Osteocyte (in vitro differentiated cells): ENCODE measurements around the gene MYBPHL. TPM values are rescaled to one million over a fixed set of nuclear protein-coding genes. Genes with fewer than 3 reads are reported as not detected.

ENCODE experiments used
- DNase-seq: peaks from one replicate; pipeline ENCODE4 v3.0.0; 2021; ENCODE audit warnings: mixed read lengths; ENCODE audit not compliant: unreplicated experiment; ENCODE audit errors: extremely low spot score
- H3K27ac Mint-ChIP-seq: one replicate; pipeline ENCODE4 v1.8.0; 2021; ENCODE audit warnings: mild to moderate bottlenecking, mixed read lengths; ENCODE audit not compliant: unreplicated experiment
- H3K27me3 Mint-ChIP-seq: one replicate; pipeline ENCODE4 v1.8.0; 2021; ENCODE audit warnings: mixed read lengths; ENCODE audit not compliant: unreplicated experiment
- H3K36me3 Mint-ChIP-seq: one replicate; pipeline ENCODE4 v1.8.0; 2021; ENCODE audit warnings: mixed read lengths; ENCODE audit not compliant: unreplicated experiment
- H3K4me1 Mint-ChIP-seq: one replicate; pipeline ENCODE4 v1.8.0; 2021; ENCODE audit warnings: mixed read lengths; ENCODE audit not compliant: unreplicated experiment
- H3K4me3 Mint-ChIP-seq: one replicate; pipeline ENCODE4 v1.8.0; 2021; ENCODE audit warnings: mild to moderate bottlenecking, moderate library complexity, mixed read lengths; ENCODE audit not compliant: unreplicated experiment
- H3K9me3 Mint-ChIP-seq: one replicate; pipeline ENCODE4 v1.8.0; 2021; ENCODE audit warnings: mixed read lengths; ENCODE audit not compliant: unreplicated experiment
- CTCF ChIP-seq: fragments of 200-600 bp; sonication (generic); IDR thresholded peaks from 2 replicates; pipeline ENCODE4 v1.5.0; 2021; ENCODE audit warnings: antibody characterized with exemption, mild to moderate bottlenecking, moderate library complexity
- total RNA-seq: library from RNA; stranded (reverse); gene quantifications from 2 replicates; pipeline ENCODE4 v1.2.1, GENCODE V29; 2021

MYBPHL gene
- total RNA-seq, 1 donor from 2014 or later, result not detected

GRCh38 chr1:109269212-109269980, 37.4 kb downstream of the MYBPHL start:
- Mint-ChIP-seq H3K27me3 (no peaks in the 10 kb centered on the region), H3K4me1 (peaks cover 10% of the 10 kb centered on the region), H3K36me3 (peaks cover 6% of the 10 kb centered on the region), H3K4me3 (no peak overlapping the region), H3K9me3 (no peaks in the 10 kb centered on the region), H3K27ac (no peak overlapping the region)
- DNase-seq, result no peak
- no peak for TF ChIP-seq CTCF

- DNase-seq, result no peak
- Mint-ChIP-seq H3K4me3 (no peak overlapping the region), H3K27me3 (no peaks in the 10 kb centered on the region), H3K36me3 (peaks cover 6% of the 10 kb centered on the region), H3K9me3 (no peaks in the 10 kb centered on the region), H3K4me1 (peaks cover 4% of the 10 kb centered on the region), H3K27ac (no peak overlapping the region)
- no peak for TF ChIP-seq CTCF
Observed at GRCh38 chr1:109268431-109269211, 38.2 kb downstream of the MYBPHL start.

- no peaks in the 10 kb centered on the region for H3K27me3 Mint-ChIP-seq
- no peak overlapping the region for H3K4me3 Mint-ChIP-seq
- DNase-seq, result no peak
- H3K4me1 Mint-ChIP-seq, result peaks cover 7% of the 10 kb centered on the region
- H3K27ac Mint-ChIP-seq, result no peak overlapping the region
- TF ChIP-seq CTCF, result no peak
- peaks cover 6% of the 10 kb centered on the region for H3K36me3 Mint-ChIP-seq
- no peaks in the 10 kb centered on the region for H3K9me3 Mint-ChIP-seq
Observed at GRCh38 chr1:109267743-109268300, 39.0 kb downstream of the MYBPHL start.

- no peak for TF ChIP-seq CTCF
- no peaks in the 10 kb centered on the region for H3K9me3 Mint-ChIP-seq
- DNase-seq, result no peak
- H3K27ac Mint-ChIP-seq, result no peak overlapping the region
- H3K4me1 Mint-ChIP-seq, result peaks cover 5% of the 10 kb centered on the region
- no peaks in the 10 kb centered on the region for H3K27me3 Mint-ChIP-seq
- H3K36me3 Mint-ChIP-seq, result peaks cover 6% of the 10 kb centered on the region
- no peak overlapping the region for H3K4me3 Mint-ChIP-seq
Observed at GRCh38 chr1:109266965-109267364, 39.8 kb downstream of the MYBPHL start.
